Ecto neural progenitor cell (in vitro differentiated cells): ENCODE data around the gene MRPL42.
"Not testable (repeated sequence)": the region's sequence is repeated elsewhere in the genome, so short reads cannot be mapped to it uniquely, and the experiment has no call there.

Experiments used
- DNase-seq: peaks from one replicate; pipeline ENCODE4 v3.0.0-alpha.2; 2018; ENCODE audit warnings: low spot score

Gene MRPL42

DNA sequence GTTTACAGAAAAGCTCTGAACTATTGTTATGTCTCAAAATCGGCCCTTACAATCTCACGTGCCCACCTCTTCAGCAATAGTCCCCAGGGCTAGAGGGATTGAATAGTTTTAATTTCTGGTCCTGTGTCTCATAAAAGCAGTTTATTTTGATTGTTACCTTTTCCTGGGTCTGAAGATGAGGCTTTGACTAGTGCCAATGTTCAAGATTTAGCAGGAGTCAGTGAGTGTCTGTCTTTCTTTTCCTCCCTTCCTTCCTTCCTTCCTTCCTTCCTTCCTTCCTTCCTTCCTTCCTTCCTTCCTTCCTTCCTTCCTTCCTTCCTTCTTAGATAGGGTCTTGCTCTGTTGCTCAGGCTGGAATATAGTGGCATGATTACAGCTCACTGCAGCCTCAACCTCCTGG lies 80.5 kb downstream of the MRPL42 start:
- DNase-seq = no peak

DNA sequence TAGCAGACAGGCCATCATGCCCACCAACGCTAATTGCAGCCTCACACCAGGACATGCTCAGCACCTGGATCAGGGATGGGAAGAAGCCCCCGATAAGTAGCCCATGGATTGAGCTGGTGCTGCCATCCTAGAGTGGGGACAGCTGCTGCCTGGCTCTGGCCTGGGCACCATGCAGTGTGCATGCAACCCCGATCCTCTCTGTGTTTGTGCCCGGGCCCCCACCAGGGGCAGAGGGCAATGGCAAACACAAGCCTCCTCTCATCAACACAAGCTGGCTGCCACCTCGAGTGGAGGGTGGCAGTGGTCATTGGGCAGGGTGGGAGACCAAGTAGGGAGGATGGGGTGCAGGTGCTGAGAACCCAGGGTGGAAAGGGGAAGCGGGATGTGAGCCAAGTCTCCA lies 81.9 kb downstream of the MRPL42 start:
- no peak for DNase-seq

DNA sequence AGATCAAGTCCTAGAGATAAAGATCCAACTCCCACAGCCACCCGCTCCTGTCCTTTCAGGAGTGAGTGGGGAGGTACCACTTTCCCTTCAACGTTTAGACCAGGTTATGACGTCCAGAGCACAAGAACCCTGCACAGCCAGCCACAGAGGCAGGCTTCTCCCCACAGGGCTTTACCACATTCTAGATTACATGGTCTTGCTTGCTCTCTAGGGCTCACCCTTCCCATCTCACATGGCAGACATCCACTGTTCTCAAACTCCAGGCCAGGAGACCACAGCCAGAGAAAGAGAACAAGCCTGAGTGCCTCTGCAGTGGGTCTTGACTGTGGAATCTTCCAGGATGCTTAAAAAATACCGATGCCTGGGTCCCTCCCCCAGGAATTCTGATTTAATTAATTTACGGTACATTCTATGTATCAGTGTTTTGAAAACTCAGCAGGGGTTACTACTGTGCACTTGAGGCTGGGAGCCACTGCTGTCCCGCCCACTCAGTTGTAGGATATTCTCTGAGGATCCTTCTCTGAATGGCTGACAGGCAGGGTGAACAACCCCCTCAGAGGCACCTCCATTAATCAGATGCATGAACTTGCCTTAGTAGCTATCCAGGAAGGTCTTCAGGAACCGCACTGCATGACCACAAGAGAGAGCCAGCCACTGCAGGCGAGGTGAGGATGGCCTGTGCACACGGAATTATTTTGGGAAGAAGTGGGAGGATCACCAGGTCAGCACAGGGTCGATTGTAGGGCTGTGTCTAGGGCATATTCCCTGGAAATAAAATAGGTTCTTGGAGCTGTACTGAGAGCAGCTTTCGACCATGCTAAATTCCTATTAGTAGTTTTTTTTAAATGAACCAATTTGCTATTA lies 83.7 kb downstream of the MRPL42 start:
- no peak for DNase-seq

DNA sequence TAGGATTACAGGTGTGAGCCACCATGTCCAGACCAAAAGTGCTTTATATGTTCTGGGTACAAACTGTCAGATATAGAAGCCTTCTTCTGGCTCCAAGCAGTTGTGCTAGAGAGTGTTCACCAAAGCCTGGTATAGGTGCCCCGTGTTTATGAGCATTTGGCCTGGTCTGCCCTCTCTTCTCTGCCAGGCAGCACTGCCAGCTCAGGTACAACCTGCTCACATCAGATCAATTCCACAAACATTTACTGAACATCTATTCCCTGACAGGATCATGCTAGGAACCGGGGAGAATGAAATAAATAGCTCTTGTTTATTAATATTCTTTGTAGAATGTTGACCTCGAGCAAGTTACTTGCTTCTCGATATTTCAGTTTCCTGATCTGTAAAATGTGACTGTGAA lies 85.1 kb downstream of the MRPL42 start:
- no peak for DNase-seq

DNA sequence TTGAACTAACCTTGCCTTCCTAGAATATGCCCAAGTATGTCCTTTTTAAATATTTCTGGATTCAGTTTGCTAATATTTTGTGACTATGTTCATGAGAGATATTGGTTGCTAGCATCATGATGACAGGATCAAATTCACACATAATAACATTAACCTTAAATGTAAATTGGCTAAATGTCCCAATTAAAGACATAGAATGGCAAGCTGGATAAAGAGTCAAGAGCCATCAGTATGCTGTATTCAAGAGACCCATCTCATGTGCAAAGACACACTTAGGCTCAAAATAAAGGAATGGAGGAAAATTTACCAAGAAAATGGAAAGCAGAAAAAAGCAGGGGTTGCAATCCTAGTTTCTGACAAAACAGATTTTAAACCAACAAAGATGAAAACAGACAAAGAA lies 90.6 kb downstream of the MRPL42 start:
- DNase-seq = not testable (repeated sequence)

DNA sequence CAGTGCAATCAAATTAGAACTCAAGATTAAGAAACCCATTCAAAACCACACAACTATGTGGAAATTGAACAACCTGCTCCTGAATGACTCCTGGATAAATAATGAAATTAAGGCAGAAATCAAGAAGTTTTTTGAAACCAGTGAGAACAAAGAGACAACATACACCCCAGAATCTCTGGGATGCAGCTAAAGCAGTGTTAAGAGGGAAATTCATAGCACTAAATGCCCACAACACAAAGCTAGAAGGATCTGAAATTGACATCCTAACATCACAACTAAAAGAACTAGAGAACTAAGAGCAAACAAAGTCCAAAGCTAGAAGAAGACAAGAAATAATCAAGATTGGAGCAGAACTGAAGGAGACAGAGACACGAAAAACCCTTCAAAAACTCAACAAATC lies 91.4 kb downstream of the MRPL42 start:
- DNase-seq = not testable (repeated sequence)

DNA sequence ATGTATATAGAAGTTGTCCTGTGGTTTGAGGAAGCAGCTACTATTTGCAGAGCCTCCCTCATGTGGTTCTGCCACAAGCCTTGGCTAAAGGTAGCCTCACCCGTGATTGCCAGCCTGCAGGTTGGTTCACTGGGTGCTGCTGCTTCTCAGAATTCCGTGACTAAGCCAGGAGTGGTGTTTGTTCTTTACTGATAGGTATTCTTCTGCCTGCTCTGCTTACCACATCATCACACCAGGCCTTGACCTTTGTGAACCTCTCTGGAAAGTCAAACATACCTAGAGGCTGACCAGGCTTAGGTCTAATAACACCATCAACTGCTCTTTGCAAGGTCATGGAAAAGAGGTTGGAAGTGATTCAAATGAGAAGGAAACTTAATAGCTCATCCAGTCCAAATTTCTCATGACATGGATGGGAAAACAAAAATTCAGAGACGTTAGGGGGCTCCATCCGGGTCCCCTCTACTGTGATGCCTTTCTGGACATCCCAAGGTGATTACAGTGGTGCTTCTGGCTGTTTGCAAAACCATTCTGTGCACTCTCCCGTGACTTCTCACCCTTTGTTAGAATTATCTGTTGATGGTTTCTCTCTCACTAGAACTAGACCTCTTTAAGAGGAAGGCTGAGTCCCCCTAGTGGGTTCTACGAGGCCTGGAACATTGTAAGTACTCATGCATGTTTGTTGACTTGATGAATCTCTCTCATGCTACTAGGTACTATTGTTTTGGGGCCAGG lies 96.7 kb downstream of the MRPL42 start:
- no peak for DNase-seq

DNA sequence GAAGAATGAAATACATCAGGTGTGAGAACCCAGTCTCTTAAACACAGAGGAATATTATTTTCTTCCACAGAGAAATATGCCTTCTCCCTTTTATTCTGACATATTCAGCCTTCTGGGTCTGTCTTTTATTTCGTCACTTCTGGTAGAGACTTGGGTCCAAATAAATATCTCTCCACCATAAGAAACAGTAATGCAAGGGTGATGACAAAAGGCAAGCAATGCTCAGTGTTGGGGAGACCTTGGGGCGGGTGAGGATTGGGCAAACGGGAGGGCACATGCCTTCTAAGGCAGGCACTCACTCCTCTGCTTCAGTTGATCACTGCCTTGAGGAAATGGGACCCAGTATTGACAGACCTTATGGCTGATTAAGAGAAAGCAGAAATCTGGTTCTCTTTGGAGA lies 98.4 kb downstream of the MRPL42 start:
- DNase-seq = no peak
